Stimulated activated CD8-positive, alpha-beta memory T cell treated with anti-CD3 and anti-CD28 coated beads, Interleukin-12 subunit alpha, Interleukin-12 subunit beta, amount 100 ng/mL, for 24 hours (primary cell): ENCODE measurements around the gene STOML2.

Source experiments
- DNase-seq: peaks from one replicate; pipeline ENCODE4 v3.0.0-alpha.2; 2020; ENCODE audit errors: extremely low read depth

Gene STOML2

DNA sequence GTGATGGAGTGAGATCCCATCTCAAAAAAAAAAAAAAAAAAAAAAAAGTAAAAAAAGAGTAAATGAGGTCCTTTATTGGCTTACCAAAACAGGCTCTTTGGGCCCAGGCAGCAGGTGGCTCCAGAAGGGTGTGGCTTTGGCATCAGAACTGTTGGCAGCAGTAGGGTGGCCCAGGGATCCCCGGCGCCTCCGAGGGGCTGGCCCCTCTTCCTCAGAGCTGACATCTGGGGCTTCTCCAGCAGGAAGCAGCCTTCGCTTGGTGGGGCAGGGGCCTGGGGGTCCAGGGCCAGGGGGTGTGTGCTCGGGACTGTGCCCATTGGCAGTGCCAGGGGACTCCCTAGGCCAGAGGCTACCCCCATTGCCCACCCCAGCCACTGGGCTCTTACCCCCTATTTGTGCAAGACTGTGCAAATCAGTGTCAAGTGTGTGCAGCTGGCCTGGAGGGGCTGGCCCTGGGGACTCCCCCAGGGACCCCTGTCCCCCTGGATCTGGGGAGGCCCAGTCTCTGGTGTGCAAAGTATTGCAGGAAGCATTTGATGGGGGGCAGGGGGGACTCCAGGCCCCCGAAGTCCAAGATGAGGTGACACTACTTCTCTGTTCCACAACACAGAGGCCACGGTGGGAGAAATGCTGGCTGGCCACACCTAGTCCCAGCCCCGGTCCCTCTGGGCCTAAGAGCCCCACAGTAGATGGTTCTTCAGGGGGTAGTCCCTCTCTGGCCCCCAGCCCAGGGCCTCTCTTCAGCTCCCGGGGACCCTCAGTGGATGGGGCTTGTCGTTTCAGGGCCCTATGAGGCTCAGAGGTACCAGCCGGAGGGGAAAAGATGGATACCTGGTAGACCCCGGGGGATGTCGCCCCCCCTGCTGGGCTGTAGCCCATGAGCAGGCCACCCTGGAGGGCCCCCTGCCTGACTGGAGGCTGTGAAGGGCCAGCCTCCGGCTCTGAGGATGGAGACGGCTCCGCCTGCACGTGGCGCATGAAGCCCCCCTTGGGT lies 4.7 kb upstream of the STOML2 start:
- DNase-seq, result no peak

DNA sequence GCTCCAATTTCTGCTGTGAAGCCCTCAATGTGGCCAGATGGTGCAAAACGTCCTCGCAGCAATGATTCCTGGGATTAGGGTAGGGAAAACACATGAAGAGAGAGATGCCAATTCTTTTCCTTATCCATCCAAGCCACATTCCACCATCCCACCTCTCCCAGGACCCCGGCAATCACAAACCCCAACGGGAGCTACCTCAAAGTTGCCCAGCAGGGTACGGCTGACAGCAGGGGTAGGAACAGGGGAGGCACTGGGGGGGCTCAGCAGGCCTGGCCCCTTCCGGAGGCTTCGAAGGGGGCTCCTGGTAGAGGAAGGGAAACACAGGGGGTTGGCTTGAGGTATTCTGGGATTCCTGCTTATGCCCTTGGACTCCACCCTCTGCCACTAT lies 3.4 kb upstream of the STOML2 start:
- no peak for DNase-seq

- DNase-seq, result no peak
These were observed 2.8 kb upstream of the STOML2 start for GRCh38 chr9:35105571-35106342.

DNA sequence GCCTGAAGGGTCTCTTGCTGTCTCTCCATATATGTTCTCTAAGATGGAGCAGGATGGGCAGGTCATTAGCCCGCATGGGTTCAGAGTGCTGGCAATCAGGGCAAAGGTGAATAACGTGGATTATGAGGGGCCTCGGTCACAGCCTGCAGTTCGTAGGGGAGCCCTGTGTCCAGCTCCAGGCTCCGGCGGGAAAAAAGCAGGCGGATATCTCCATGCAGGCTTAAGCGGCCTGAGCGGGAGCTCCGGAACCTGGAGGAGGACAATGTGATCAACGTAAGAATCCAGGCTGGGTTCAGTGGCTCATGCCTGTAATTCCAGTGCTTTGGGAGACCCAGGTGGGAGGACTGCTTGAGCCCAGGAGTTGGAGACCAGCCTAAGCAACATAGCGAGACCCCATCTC lies 2.2 kb upstream of the STOML2 start:
- DNase-seq, result no peak

DNA sequence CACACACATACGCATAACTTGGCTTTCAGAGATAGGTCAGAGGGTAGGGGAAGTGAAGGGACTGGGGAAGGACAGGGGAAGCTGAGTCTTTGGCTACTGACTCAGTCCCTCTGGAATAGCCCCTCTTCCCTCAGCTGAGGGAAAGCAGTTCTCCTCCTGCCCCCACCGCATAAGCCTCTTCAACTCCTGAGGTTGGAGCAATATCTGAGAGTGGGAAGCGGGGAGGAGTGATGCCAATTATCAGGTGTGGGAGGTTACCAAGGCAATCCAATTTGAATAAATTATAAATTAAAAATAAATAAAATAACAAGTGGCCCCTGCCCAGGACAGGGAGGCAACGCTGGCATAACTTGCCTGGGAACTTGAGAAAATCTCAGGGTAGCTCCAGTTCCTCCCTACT lies 1.7 kb upstream of the STOML2 start:
- DNase-seq, result no peak

DNA sequence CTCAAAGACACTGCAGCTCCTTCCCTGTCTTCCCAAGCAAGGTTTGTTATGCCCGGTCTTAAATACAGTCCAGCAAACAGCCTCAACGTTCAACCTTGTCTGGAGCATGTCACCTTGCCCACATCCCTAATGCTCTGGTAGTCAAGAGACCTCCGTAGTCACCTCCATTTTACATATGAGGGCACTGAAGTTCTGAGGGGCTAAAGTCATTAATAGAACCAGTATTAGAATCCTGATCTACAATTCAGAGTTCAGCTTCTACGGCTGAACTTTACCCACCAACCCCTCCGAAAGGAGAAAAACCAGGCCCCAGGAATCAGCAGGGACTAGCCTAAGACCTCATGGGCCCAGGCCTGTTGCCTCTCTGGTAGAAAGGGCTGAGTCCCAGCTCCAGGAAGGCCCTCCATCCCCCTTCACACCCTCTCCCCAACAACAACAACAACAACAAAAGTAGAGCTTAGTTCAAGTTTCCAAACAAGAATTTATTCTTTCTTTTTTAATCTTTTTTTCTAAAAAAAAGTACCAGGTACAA lies 795 bp upstream of the STOML2 start:
- DNase-seq, result no peak

- DNase-seq, result no peak
These were observed 514 bp downstream of the STOML2 start for GRCh38 chr9:35102465-35102768.

- no peak for DNase-seq
These were observed 5.4 kb downstream of the STOML2 start for GRCh38 chr9:35097573-35097972.

- peak; percentile 73 for DNase-seq
These were observed 6.7 kb downstream of the STOML2 start, which contains the start of gene PIGO for GRCh38 chr9:35096035-35096849. PIGO (minus strand) TSS chr9:35096591; CDS start chr9:35095565, 1,026 bp downstream.

DNA sequence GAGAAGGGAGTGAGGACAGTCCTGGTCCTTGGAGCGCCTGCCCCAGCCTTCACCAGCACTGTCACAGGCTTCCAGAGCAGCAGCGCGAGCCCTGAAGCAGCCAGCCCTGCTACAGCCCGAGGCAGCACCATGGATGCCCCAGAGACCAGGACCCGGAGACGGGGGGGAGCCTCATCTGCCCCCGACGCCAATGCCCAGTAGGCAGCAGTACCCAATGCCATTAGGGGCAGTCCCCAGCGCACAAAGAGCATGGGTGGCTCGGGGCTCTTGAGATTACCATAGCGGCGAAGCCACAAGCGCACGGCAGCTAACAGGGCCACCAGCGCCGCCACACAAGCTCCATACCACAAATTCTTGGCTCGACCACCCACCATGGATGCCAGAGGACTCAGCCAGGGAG lies 11.4 kb downstream of the STOML2 start:
- no peak for DNase-seq

DNA sequence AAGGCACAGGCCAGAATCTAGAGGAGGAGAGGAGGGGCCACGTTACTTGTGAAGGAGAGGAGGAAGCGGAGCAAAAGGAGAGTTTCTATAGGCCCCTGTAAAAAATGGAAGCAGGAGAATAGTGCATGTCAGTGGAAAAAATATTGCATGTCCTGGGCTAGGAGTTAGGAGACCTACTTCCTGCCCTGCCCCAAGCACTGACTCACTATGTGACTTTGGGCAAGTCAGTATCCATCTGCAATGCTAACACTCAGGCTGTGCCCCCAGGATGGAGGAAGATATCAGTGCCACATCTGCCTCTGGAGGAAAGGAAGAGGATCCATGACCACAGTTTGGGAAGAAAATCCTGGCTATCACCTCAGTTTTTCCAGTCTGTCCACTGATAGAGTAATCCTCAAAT lies 13.5 kb downstream of the STOML2 start:
- no peak for DNase-seq

DNA sequence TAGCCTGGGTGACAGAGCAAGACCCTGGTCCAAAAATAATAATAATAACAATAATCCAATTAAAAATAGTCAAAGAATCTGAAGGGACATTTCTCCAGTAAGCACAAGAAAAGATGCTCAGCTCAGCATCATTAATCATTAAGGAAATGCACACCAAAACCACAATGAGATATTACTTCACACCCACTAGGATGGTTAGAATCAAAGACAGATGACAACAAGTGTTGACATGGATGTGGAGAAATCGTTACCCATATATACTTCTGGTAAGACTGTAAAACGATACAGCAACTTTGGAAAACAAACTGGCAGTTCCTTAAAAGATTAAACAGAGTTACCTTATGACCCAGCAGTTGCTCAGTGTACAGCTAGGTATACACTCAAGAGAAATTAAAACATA lies 17.9 kb downstream of the STOML2 start:
- DNase-seq, result no peak

DNA sequence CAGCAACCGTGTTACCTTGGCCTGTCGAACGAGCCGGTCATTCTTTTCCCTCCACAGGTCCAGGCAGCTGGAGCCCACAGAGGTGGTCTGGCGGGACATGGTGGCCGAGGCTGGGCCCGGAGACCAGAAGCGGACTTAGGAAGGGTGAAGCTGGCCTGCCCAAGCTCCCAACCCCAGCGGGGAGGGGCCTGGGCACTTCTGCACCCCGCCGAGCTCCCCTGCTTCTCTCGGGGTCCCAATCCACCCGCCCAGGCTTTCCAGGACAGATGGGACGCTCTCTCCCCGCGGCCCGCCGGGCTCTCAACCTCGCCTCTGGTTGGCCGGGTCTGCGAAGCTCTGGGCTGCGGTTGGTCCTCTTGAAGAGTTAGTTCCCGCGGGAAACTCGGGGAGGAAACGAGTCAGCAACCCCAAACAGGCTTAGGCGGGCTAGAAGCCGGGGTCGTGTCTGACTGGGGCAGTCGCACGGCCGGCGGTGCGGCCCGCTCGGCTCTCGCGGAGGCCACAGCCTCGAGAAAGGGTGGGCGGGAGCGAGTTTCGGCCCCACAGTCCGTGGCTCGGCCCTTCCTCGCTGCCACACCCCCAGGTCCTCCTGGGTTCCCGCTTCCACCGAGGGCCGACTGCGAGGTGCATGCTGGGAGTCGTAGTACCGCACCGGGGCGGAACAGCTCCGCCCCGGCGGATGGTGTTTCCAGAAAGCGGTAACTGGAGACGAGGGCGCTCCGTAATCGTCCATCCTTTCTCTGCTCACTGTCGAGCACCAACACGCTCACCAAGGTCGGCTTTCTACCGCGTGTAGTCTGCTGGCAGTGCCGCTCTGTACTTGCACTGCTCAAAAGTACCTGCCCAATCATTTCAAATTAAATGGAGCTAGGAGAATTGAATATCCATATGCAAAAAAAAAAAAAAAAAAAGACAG lies 23.2 kb downstream of the STOML2 start, which contains the start of gene FANCG:
Gene FANCG (minus strand): TSS at position 517 of the 916 bp plus-strand sequence. CDS start 418 bp downstream, at position 99.
- DNase-seq, result peak; percentile 70

GRCh38 chr9:35079041-35079425 lies 23.9 kb downstream of the STOML2 start:
- no peak for DNase-seq

GRCh38 chr9:35078066-35078465 lies 24.9 kb downstream of the STOML2 start:
- DNase-seq, result no peak

GRCh38 chr9:35076848-35077247 lies 26.1 kb downstream of the STOML2 start:
- no peak for DNase-seq

- DNase-seq, result no peak
These were observed 27.6 kb downstream of the STOML2 start for GRCh38 chr9:35075358-35075757.

GRCh38 chr9:35074791-35075190 lies 28.1 kb downstream of the STOML2 start:
- no peak for DNase-seq

- DNase-seq, result no peak
These were observed 28.8 kb downstream of the STOML2 start for GRCh38 chr9:35074141-35074540.

- DNase-seq, result no peak
These were observed 29.7 kb downstream of the STOML2 start for GRCh38 chr9:35073279-35073612.
